ENCODE data around the gene PCDHGA6.

- TF ChIP-seq CBX3 (IDR thresholded peaks at IDR 0.05; ENCODE audit: low read depth) (no peak), CTCF (IDR thresholded peaks at IDR 0.05 in 2 of 3, conservative IDR thresholded peaks at IDR 0.05 in 1 of 3; ENCODE audit: borderline replicate concordance in 1 of 3, insufficient read depth in 1 of 3, low read depth in 2 of 3, low read length in 2 of 3) (no peak), CEBPB (IDR thresholded peaks at IDR 0.05; ENCODE audit: low read depth) (no peak)
Observed at GRCh38 chr5:141356950-141357349, 16.7 kb upstream of the PCDHGA6 start.
